Adrenal gland (tissue), 12 donors: ENCODE data around the gene GHR. TPM values are rescaled to one million over a fixed set of nuclear protein-coding genes. Genes with fewer than 3 reads are reported as not detected.

ENCODE experiments used
- DNase-seq, 7 donors: peaks; one replicate each; pipeline ENCODE4 v3.0.0-alpha.2; 2019 to 2020
- H3K27ac ChIP-seq, 5 donors: fragments of 200-600 bp; sonication (generic) in 4 of 5; 1 replicate in 3 of 5; 2 replicates in 2 of 5; pipeline versions ENCODE4 v1.5.1 to v1.8.0; 2016 to 2020; ENCODE audit warnings: mild to moderate bottlenecking in 1 of 5
- H3K27me3 ChIP-seq: fragments of 200-600 bp; 2 replicates; pipeline ENCODE4 v1.8.0; 2021
- H3K36me3 ChIP-seq, 2 donors: fragments of 200-600 bp; replicated peaks in 1 of 2; 1 replicate in 1 of 2; 2 replicates in 1 of 2; pipeline versions ENCODE4 v1.5.1 to v1.8.0; 2018 to 2022
- H3K4me1 ChIP-seq, 2 donors: fragments of 200-600 bp; replicated peaks in 1 of 2; 1 replicate in 1 of 2; 2 replicates in 1 of 2; pipeline versions ENCODE4 v1.5.1 to v1.8.0; 2018 to 2021
- H3K4me3 ChIP-seq, 4 donors: fragments of 200-600 bp; sonication (generic) in 3 of 4; one replicate each; pipeline ENCODE4 v1.5.1; 2016 to 2018
- H3K9me3 ChIP-seq, 3 donors: fragments of 200-600 bp; sonication (generic) in 1 of 3; replicated peaks in 1 of 3; 1 replicate in 2 of 3; 2 replicates in 1 of 3; pipeline versions ENCODE4 v1.5.1 to v1.8.0; 2016 to 2021
- POLR2A ChIP-seq, 2 donors: fragments of 450-650 bp; IDR thresholded peaks; one replicate each; pipeline ENCODE4 v1.6.1; 2017; ENCODE audit warnings: antibody characterized with exemption in 2 of 2, mild to moderate bottlenecking in 2 of 2, moderate library complexity in 1 of 2
- WGBS, 4 donors: extraction: QIAGEN DNeasy Blood & Tissue Kit in 2 of 4; methylation state at CpG; one replicate each; pipeline versions ENCODE4 v1.1.5 to v1.1.7; 2013 to 2017; 5-methylcytosine and 5-hydroxymethylcytosine counted together
- intact Hi-C, 2 donors: fragments of 100-400 bp; cut with DNase I; formaldehyde crosslinking; loops; one replicate each; pipeline versions ENCODE4 v1.14.1 to v1.15.0; 2022 to 2023
- polyA plus RNA-seq, 3 donors: library from polyadenylated mRNA; stranded (reverse); fragments of 200-250 nt in 2 of 3; fragments of 350-450 nt in 1 of 3; fragmentation: Illumina TruSeq in 1 of 3; extraction: RNeasy Lipid Tissue Mini Kit (QIAGEN cat#74804) in 1 of 3; gene quantifications; one replicate each; pipeline ENCODE4 v1.2.3, GENCODE V29; 2013 to 2014
- total RNA-seq, 9 donors: library from RNA; depleted of rRNA in 4 of 9; stranded (reverse); fragments of >200 nt in 4 of 9; fragments of 120-200 nt in 1 of 9; fragmentation: NEBNext Ultra II Directional in 1 of 9; extraction: Animal tissue kit (Norgen Biotek cat#: 25700) in 1 of 9; gene quantifications; one replicate each; pipeline versions ENCODE4 v1.1.0 to v1.2.4, GENCODE V29; 2013 to 2023
- TF ChIP-seq, protein P1 (sequence below), 6 experiments: fragments of 450-650 bp in 4 of 6; fragments of 200-600 bp in 2 of 6; sonication (generic) in 1 of 6; IDR thresholded peaks; 1 replicate in 5 of 6; 2 replicates in 1 of 6; pipeline versions ENCODE4 v1.5.1 to v1.8.0; 2016 to 2021; ENCODE audit warnings: antibody characterized with exemption in 6 of 6, mild to moderate bottlenecking in 2 of 6, moderate library complexity in 1 of 6
- donor health status: healthy with polysubstance abuse.
- donor health status: Bipolar disorder and iron deficiency.
- donor health status: DM: yes; HTN: yes; CAD: no.
- donor health status: DM: no; HTN: no; CAD: no.
- donor health status: DM: no; HTN: no; CAD: no.
- donor health status: DM: yes; HTN: yes; CAD: no.

GHR gene
- total and polyA plus RNA-seq, 12 donors, result 2.9 to 17.1 (median 10.5) TPM

DNA sequence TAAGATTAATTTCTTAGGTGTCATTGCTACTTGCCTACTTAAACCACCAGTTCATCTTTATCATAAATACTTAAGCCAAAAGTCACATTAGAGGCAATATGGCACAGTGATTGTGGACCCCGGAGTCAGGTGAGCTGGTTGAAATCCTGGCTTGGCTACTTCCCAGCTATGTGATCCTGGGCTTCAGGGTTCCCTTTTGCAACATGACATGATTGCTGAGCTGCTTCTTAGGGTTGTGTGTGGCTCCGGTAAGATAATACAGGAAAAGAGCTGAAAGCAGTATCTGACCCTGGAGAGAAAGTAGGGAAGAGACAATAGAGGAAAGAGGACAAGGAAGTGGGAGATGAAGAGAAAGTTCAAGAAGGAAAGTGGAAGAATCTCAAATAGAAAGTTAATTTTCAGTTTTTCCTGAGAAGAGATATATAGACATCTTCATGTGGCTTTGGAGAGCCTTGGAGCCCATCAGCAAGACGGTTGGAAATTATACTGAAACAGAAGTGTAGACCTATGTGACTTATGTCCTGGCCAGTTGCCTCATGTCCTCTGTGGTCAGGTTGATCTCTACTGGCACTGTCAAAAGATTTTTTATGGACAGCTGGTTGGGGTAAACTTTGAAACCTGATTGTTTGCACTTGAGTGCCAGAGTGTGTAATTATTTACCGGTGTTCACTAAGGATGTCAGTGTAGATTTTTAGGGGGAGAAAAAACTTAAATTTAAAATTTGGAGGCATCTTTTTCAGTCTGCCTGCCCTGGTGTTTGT is 93.2 kb downstream of the GHR start:
- WGBS, 4 donors, result 87 to 94% (median 91%) methylated on average over 4 of the region's 4 CpGs
- Histone ChIP-seq H3K36me3 (no peaks in the 10 kb centered on the region), H3K9me3 (no peaks in the 10 kb centered on the region), H3K4me1 (no peaks in the 10 kb centered on the region), H3K27me3 (no peaks in the 10 kb centered on the region), H3K27ac (no peak overlapping the region), H3K4me3 (no peak overlapping the region)
- intact Hi-C loops, result no loop called here
- no peak for TF ChIP-seq POLR2A (IDR thresholded peaks at IDR 0.05)
- TF ChIP-seq, protein P1, sequence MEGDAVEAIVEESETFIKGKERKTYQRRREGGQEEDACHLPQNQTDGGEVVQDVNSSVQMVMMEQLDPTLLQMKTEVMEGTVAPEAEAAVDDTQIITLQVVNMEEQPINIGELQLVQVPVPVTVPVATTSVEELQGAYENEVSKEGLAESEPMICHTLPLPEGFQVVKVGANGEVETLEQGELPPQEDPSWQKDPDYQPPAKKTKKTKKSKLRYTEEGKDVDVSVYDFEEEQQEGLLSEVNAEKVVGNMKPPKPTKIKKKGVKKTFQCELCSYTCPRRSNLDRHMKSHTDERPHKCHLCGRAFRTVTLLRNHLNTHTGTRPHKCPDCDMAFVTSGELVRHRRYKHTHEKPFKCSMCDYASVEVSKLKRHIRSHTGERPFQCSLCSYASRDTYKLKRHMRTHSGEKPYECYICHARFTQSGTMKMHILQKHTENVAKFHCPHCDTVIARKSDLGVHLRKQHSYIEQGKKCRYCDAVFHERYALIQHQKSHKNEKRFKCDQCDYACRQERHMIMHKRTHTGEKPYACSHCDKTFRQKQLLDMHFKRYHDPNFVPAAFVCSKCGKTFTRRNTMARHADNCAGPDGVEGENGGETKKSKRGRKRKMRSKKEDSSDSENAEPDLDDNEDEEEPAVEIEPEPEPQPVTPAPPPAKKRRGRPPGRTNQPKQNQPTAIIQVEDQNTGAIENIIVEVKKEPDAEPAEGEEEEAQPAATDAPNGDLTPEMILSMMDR (IDR thresholded peaks at IDR 0.05), result no peak
- no peak for DNase-seq

DNA sequence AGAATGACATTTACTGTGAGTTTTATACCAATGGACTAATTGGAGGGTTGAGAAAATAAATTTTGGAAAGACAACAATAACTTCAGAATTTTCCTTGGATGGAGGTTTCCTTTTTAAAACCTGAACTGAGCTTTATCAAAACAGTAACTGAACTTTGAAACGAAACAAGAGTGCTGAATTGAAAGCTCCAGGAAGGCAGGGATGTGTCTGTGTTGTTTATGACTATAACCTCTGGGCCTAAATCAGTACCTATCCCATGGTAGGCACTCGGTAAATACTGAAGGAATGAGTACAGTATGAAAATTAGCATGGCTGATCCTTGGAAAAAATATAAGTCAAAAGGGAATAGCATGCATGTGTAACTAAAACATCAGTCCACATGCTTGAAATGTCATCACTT is 93.9 kb downstream of the GHR start:
- intact Hi-C loops, result no loop called here
- 72 to 86% (median 75%) methylated on average over 2 of the region's 2 CpGs for WGBS, 4 donors
- H3K9me3 ChIP-seq, result no peaks in the 10 kb centered on the region
- no peaks in the 10 kb centered on the region for H3K27me3 ChIP-seq
- H3K4me3 ChIP-seq, result no peak overlapping the region
- no peak for TF ChIP-seq POLR2A (IDR thresholded peaks at IDR 0.05)
- TF ChIP-seq, protein P1 (IDR thresholded peaks at IDR 0.05), result no peak
- no peak overlapping the region for H3K27ac ChIP-seq
- no peaks in the 10 kb centered on the region for H3K4me1 ChIP-seq
- no peaks in the 10 kb centered on the region for H3K36me3 ChIP-seq
- DNase-seq, result no peak

GRCh38 chr5:42518595-42519221 is 95.5 kb downstream of the GHR start:
- Histone ChIP-seq H3K4me1 (no peaks in the 10 kb centered on the region), H3K27me3 (no peaks in the 10 kb centered on the region), H3K9me3 (no peaks in the 10 kb centered on the region), H3K4me3 (no peak overlapping the region), H3K27ac (no peak overlapping the region), H3K36me3 (no peaks in the 10 kb centered on the region)
- no peak for DNase-seq
- no peak for TF ChIP-seq POLR2A (IDR thresholded peaks at IDR 0.05)
- TF ChIP-seq, protein P1 (IDR thresholded peaks at IDR 0.05), result no peak
- intact Hi-C loops, result no loop called here
- 74 to 85% (median 80%) methylated on average over 8 of the region's 8 CpGs for WGBS, 4 donors

DNA sequence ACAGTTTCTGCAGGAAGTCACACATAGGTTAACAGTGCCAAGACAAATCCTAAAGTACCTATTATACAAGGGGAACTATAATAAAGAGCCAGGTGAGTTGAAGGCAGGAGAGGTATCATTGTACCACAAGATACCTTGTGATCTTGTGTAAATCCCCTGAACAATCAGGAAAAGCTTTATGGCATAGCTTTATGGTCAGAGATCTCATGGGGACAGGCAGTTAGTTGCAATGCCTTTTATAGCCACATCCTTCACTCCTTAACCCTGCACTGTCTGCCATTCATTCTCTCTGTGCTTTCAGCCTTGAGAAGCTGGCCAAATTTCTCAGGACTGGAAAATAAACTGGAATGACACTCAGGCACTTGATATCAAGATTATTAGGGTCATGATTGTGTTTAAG is 97.0 kb downstream of the GHR start:
- H3K27ac ChIP-seq, result no peak overlapping the region
- H3K27me3 ChIP-seq, result no peaks in the 10 kb centered on the region
- intact Hi-C loops, result no loop called here
- no peaks in the 10 kb centered on the region for H3K36me3 ChIP-seq
- H3K4me3 ChIP-seq, result no peak overlapping the region
- no peak for DNase-seq
- H3K9me3 ChIP-seq, result no peaks in the 10 kb centered on the region
- H3K4me1 ChIP-seq, result no peaks in the 10 kb centered on the region
- TF ChIP-seq, protein P1 (IDR thresholded peaks at IDR 0.05), result no peak
- no peak for TF ChIP-seq POLR2A (IDR thresholded peaks at IDR 0.05)
